ENCODE measurements around the gene RPS24.

DNA sequence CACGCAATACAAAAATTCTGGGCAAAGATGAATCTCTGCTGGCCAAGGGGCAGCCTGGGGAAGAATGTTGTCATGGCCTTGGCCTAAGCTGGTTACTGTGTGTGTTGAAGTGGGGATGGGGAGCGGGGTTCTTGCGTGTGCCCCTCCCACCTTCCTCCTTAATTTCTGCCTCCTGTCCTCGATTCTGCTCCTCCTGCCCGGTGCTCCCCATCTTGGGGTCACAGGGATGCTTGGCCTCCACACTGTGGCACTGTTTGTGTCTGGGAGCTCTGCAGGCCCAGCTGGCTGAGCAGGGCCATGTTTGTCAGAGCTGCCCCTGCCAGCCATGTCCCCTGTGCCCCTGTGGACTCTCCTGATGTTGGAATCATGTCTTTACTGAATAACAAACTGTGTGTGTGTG lies 37.1 kb downstream of the RPS24 start:
- TF ChIP-seq, protein P1, sequence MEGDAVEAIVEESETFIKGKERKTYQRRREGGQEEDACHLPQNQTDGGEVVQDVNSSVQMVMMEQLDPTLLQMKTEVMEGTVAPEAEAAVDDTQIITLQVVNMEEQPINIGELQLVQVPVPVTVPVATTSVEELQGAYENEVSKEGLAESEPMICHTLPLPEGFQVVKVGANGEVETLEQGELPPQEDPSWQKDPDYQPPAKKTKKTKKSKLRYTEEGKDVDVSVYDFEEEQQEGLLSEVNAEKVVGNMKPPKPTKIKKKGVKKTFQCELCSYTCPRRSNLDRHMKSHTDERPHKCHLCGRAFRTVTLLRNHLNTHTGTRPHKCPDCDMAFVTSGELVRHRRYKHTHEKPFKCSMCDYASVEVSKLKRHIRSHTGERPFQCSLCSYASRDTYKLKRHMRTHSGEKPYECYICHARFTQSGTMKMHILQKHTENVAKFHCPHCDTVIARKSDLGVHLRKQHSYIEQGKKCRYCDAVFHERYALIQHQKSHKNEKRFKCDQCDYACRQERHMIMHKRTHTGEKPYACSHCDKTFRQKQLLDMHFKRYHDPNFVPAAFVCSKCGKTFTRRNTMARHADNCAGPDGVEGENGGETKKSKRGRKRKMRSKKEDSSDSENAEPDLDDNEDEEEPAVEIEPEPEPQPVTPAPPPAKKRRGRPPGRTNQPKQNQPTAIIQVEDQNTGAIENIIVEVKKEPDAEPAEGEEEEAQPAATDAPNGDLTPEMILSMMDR (conservative IDR thresholded peaks at IDR 0.05; ENCODE audit: low read depth, low read length): no peak
- TF ChIP-seq EZH2phosphoT487 (IDR thresholded peaks at IDR 0.05; ENCODE audit: borderline replicate concordance, low read length): no peak
- TF ChIP-seq EZH2 (IDR thresholded peaks at IDR 0.05; ENCODE audit: low read length, unreplicated experiment): no peak

All from PC-3 (cell line).